Loucy (cell line): ENCODE measurements around the gene PARS2.

Experiments
- CTCF ChIP-seq: fragments of 200-600 bp; sonication (generic); conservative IDR thresholded peaks from 2 replicates; pipeline ENCODE4 v1.5.1; 2014; ENCODE audit warnings: mild to moderate bottlenecking, antibody characterized with exemption, low read length
- EZH2phosphoT487 ChIP-seq: fragments of 200-600 bp; IDR thresholded peaks from 2 replicates; pipeline ENCODE4 v1.6.1; 2018; ENCODE audit warnings: antibody characterized with exemption, mild to moderate bottlenecking, moderate library complexity, borderline replicate concordance

GRCh38 chr1:54777431-54777830 lies 13.1 kb upstream of the PARS2 start:
- TF ChIP-seq CTCF = no peak
- TF ChIP-seq EZH2phosphoT487 = no peak
